IMR-90 (cell line): ENCODE data around the gene SBF1. TPM values are rescaled to one million over a fixed set of nuclear protein-coding genes. Genes with fewer than 3 reads are reported as not detected.

ENCODE experiments used
- ATAC-seq: fragments of 200-7000 bp; cut with Tn5 transposase; 2 replicates; pipeline ENCODE4 v1.9.1; 2020; ENCODE audit warnings: low read depth, mild to moderate bottlenecking, moderate library complexity
- BruUV-seq: library from RNA; stranded (reverse); fragments of 400-500 nt; replicated peaks from 2 replicates; lab custom pipeline; 2021; lab: Mats Ljungman, UMichigan
- CTCF ChIA-PET: fragments of 300-600 bp; formaldehyde crosslinking; extraction: SDS; loops from one replicate; lab custom pipeline; 2021; ENCODE audit warnings: antibody characterized with exemption; lab: Yijun Ruan, JAX
- POLR2A ChIA-PET: fragments of 300-600 bp; sonication (Branson Sonifier 250); formaldehyde crosslinking; loops from one replicate; lab custom pipeline; 2022; ENCODE audit warnings: antibody characterized with exemption; ENCODE audit not compliant: unreplicated experiment; lab: Charles Lee
- DNase-seq: peaks from one replicate; pipeline ENCODE4 v3.0.0; 2013
- H2AFZ ChIP-seq: replicated peaks from 2 replicates; pipeline ENCODE3; 2013; ENCODE audit warnings: low read length, mild to moderate bottlenecking; ENCODE audit not compliant: poor library complexity
- H2AK5ac ChIP-seq: 2 replicates; pipeline ENCODE4 v1.6.1; 2013; ENCODE audit warnings: low read depth, low read length, inconsistent platforms
- H2AK9ac ChIP-seq: replicated peaks from 2 replicates; pipeline ENCODE3; 2013; ENCODE audit warnings: mild to moderate bottlenecking, low read depth, low read length, moderate library complexity; ENCODE audit not compliant: poor library complexity
- H2BK120ac ChIP-seq: 2 replicates; pipeline ENCODE4 v1.6.1; 2013; ENCODE audit warnings: low read depth, low read length, inconsistent platforms
- H2BK15ac ChIP-seq: 3 replicates; pipeline ENCODE4 v1.6.1; 2013; ENCODE audit warnings: low read depth, low read length, inconsistent platforms
- H2BK20ac ChIP-seq: 2 replicates; pipeline ENCODE4 v1.6.1; 2013; ENCODE audit warnings: low read depth, mild to moderate bottlenecking, inconsistent platforms, low read length, moderate library complexity
- H2BK5ac ChIP-seq: 2 replicates; pipeline ENCODE4 v1.6.1; 2013; ENCODE audit warnings: mild to moderate bottlenecking, low read depth, low read length, inconsistent platforms; ENCODE audit not compliant: poor library complexity, severe bottlenecking
- H3K14ac ChIP-seq: replicated peaks from 2 replicates; pipeline ENCODE4 v1.6.1; 2013; ENCODE audit warnings: low read depth, low read length, inconsistent platforms
- H3K18ac ChIP-seq: 2 replicates; pipeline ENCODE4 v1.6.1; 2013; ENCODE audit warnings: low read depth, low read length, control low read depth
- H3K23ac ChIP-seq: 2 replicates; pipeline ENCODE4 v1.6.1; 2013; ENCODE audit warnings: low read depth, low read length, inconsistent platforms
- H3K27ac ChIP-seq: 2 replicates; pipeline ENCODE4 v1.5.1; 2013; ENCODE audit warnings: mild to moderate bottlenecking, control low read depth, low read length; ENCODE audit not compliant: insufficient read depth
- H3K27me3 ChIP-seq: 2 replicates; pipeline ENCODE4 v1.6.1; 2013; ENCODE audit warnings: low read length; ENCODE audit not compliant: control insufficient read depth, insufficient read depth
- H3K36me3 ChIP-seq: 2 replicates; pipeline ENCODE4 v1.6.1; 2013; ENCODE audit warnings: low read length, mixed read lengths; ENCODE audit not compliant: control insufficient read depth, insufficient read depth
- H3K4ac ChIP-seq: 2 replicates; pipeline ENCODE4 v1.6.1; 2013; ENCODE audit warnings: low read depth, low read length, inconsistent platforms
- H3K4me1 ChIP-seq: 2 replicates; pipeline ENCODE4 v1.6.1; 2013; ENCODE audit warnings: low read length, mixed read lengths; ENCODE audit not compliant: control insufficient read depth, insufficient read depth
- H3K4me2 ChIP-seq: 2 replicates; pipeline ENCODE4 v1.6.1; 2013; ENCODE audit warnings: low read depth, mild to moderate bottlenecking, control low read depth, low read length, moderate library complexity
- H3K4me3 ChIP-seq: 2 replicates; pipeline ENCODE4 v1.5.1; 2013; ENCODE audit warnings: low read depth, mild to moderate bottlenecking, control low read depth, low read length, moderate library complexity; ENCODE audit not compliant: insufficient read depth
- H3K56ac ChIP-seq: 2 replicates; pipeline ENCODE4 v1.6.1; 2013; ENCODE audit warnings: low read length, inconsistent platforms; ENCODE audit not compliant: insufficient read depth; ENCODE audit errors: extremely low read depth
- H3K79me1 ChIP-seq, 2 experiments: 2 replicates each; pipeline ENCODE4 v1.6.1; 2013; ENCODE audit warnings: low read length in 2 of 2, inconsistent platforms in 1 of 2, low read depth in 1 of 2
- H3K9ac ChIP-seq: 2 replicates; pipeline ENCODE4 v1.6.1; 2013; ENCODE audit warnings: low read depth, low read length, control low read depth
- H3K9me1 ChIP-seq: 2 replicates; pipeline ENCODE4 v1.6.1; 2013; ENCODE audit warnings: low read length, inconsistent platforms; ENCODE audit not compliant: insufficient read depth
- H3K9me3 ChIP-seq: 2 replicates; pipeline ENCODE4 v1.6.1; 2013; ENCODE audit warnings: low read length; ENCODE audit not compliant: control insufficient read depth, insufficient read depth
- H4K20me1 ChIP-seq: 2 replicates; pipeline ENCODE4 v1.6.1; 2013; ENCODE audit warnings: low read length, inconsistent platforms; ENCODE audit not compliant: insufficient read depth
- H4K5ac ChIP-seq: 2 replicates; pipeline ENCODE4 v1.6.1; 2013; ENCODE audit warnings: mild to moderate bottlenecking, low read depth, low read length, control low read depth
- H4K8ac ChIP-seq, 2 experiments: 2 replicates each; pipeline ENCODE4 v1.6.1; 2013; ENCODE audit warnings: low read depth in 2 of 2, low read length in 2 of 2, control low read depth in 1 of 2, inconsistent platforms in 1 of 2
- H4K91ac ChIP-seq: 2 replicates; pipeline ENCODE4 v1.6.1; 2013; ENCODE audit warnings: low read depth, low read length, inconsistent platforms; ENCODE audit not compliant: insufficient read depth
- BHLHE40 ChIP-seq: fragments of 150-350 bp; IDR thresholded peaks from 2 replicates; pipeline ENCODE4 v1.6.1; 2016; ENCODE audit warnings: mild to moderate bottlenecking, low read depth, low read length
- CEBPB ChIP-seq: IDR thresholded peaks from 2 replicates; pipeline ENCODE4 v1.6.1; 2012; ENCODE audit warnings: low read depth, low read length, improper control_type of control experiment
- CHD1 ChIP-seq: IDR thresholded peaks from 2 replicates; pipeline ENCODE4 v1.6.1; 2012; ENCODE audit warnings: low read depth, low read length, improper control_type of control experiment
- ELK1 ChIP-seq: fragments of 150-350 bp; IDR thresholded peaks from 2 replicates; pipeline ENCODE4 v1.6.1; 2016; ENCODE audit warnings: low read depth, mild to moderate bottlenecking, low read length, moderate library complexity, borderline replicate concordance
- FOS ChIP-seq: fragments of 150-350 bp; IDR thresholded peaks from 2 replicates; pipeline ENCODE4 v1.6.1; 2016; ENCODE audit warnings: low read depth, low read length
- MAFK ChIP-seq: IDR thresholded peaks from 2 replicates; pipeline ENCODE4 v1.6.1; 2012; ENCODE audit warnings: low read depth, low read length, improper control_type of control experiment
- MAZ ChIP-seq: IDR thresholded peaks from 2 replicates; pipeline ENCODE4 v1.6.1; 2012; ENCODE audit warnings: low read depth, mild to moderate bottlenecking, low read length, improper control_type of control experiment, moderate library complexity, borderline replicate concordance
- MXI1 ChIP-seq: IDR thresholded peaks from 2 replicates; pipeline ENCODE4 v1.6.1; 2012; ENCODE audit warnings: low read depth, mild to moderate bottlenecking, low read length, moderate library complexity, borderline replicate concordance
- NFE2L2 ChIP-seq: fragments of 150-350 bp; IDR thresholded peaks from 2 replicates; pipeline ENCODE4 v1.6.1; 2016; ENCODE audit warnings: low read depth, mild to moderate bottlenecking, low read length
- POLR2A ChIP-seq: IDR thresholded peaks from 2 replicates; pipeline ENCODE4 v1.6.1; 2012; ENCODE audit warnings: mild to moderate bottlenecking, low read depth, low read length
- RAD21 ChIP-seq: IDR thresholded peaks from 2 replicates; pipeline ENCODE4 v1.6.1; 2012; ENCODE audit warnings: low read length, improper control_type of control experiment
- RCOR1 ChIP-seq: IDR thresholded peaks from 2 replicates; pipeline ENCODE4 v1.6.1; 2012; ENCODE audit warnings: mild to moderate bottlenecking, low read length, improper control_type of control experiment; ENCODE audit not compliant: insufficient replicate concordance
- RFX5 ChIP-seq: IDR thresholded peaks from 2 replicates; pipeline ENCODE4 v1.8.0; 2012; ENCODE audit warnings: low read depth, mild to moderate bottlenecking, low read length, moderate library complexity
- SMC3 ChIP-seq: fragments of 150-350 bp; IDR thresholded peaks from 2 replicates; pipeline ENCODE4 v1.6.1; 2016; ENCODE audit warnings: low read depth, mild to moderate bottlenecking, antibody characterized with exemption, low read length, moderate library complexity
- WGBS, 2 experiments: methylation state at CpG; one replicate each; pipeline versions ENCODE4 v1.1.5 to v1.1.7; 2013; ENCODE audit warnings: missing lambda C conversion rate in 2 of 2; ENCODE audit not compliant: insufficient read length in 1 of 2; ENCODE audit errors: extremely low coverage in 2 of 2; 5-methylcytosine and 5-hydroxymethylcytosine counted together
- dilution Hi-C: fragments of 300-500 bp; cut with HindIII; formaldehyde crosslinking; loops from one replicate; pipeline ENCODE4 v1.14.3; 2018; ENCODE audit warnings: low sequenced_read_pairs; ENCODE audit not compliant: unreplicated experiment
- in situ Hi-C: fragments of 300-500 bp; cut with MboI; formaldehyde crosslinking; loops from 3 replicates; pipeline ENCODE4 v1.14.3; 2019; ENCODE audit warnings: low sequenced_read_pairs, inconsistent platforms, mixed read lengths
- intact Hi-C: fragments of 100-400 bp; cut with micrococcal nuclease; formaldehyde crosslinking; loops from 2 replicates; pipeline ENCODE4 v1.10.0; 2022
- polyA plus RNA-seq, 3 experiments: library from polyadenylated mRNA; depleted of rRNA; stranded (reverse); fragments of >200 nt; gene quantifications; 2 replicates each; pipeline ENCODE4 v1.2.3, GENCODE V29; 2012; ENCODE audit warnings: low replicate concordance in 1 of 3
- total RNA-seq: library from RNA; depleted of rRNA; stranded (reverse); fragments of >200 nt; gene quantifications from 2 replicates; pipeline ENCODE4 v1.2.3, GENCODE V29; 2012
- TF ChIP-seq, protein P1 (sequence below): fragments of 150-350 bp; IDR thresholded peaks from 2 replicates; pipeline ENCODE4 v1.6.1; 2017; ENCODE audit warnings: mild to moderate bottlenecking, antibody characterized with exemption, low read length, low read depth
- TF ChIP-seq, protein P2 (sequence below): conservative IDR thresholded peaks from 2 replicates; pipeline ENCODE4 v1.5.1; 2012; ENCODE audit warnings: mild to moderate bottlenecking, low read depth, low read length, improper control_type of control experiment

Gene SBF1
- total and polyA plus RNA-seq, 2 of the 4 experiments (the other 2 are of a cell fraction), result 21.5 to 33.2 TPM

DNA sequence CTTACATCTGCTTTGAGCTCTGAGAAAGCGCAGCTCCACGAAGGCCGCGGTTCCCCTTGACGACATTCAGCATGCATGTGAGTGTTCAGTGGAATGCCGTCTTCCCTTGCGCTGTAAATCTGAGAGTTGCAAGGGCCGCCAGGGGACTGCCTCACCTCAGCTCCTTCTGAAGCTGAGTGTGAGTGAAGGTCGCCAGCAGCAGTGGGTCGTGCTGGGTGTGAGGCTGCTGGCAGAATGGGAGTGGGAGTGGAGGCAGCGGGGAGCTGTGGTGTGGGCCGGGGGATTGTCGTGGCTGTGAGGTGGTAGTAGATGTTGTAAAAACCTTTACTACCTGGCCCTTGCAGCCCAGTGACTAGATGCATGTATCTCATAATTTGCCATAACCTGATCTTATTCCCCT lies 66.5 kb downstream of the SBF1 start:
- no peak overlapping the region for H3K23ac ChIP-seq
- H2BK20ac ChIP-seq, result no peak overlapping the region
- H3K27ac ChIP-seq, result no peak overlapping the region
- H3K79me1 ChIP-seq, result peaks cover 7 to 24% of the 10 kb centered on the region in 2 experiments
- intact Hi-C loops (no loop called here), in situ Hi-C loops (no loop called here), dilution Hi-C loops (no loop called here)
- ATAC-seq (no peak), DNase-seq (no peak)
- H2AK5ac ChIP-seq, result no peak overlapping the region
- no peak overlapping the region for H2BK5ac ChIP-seq
- TF ChIP-seq, protein P1, sequence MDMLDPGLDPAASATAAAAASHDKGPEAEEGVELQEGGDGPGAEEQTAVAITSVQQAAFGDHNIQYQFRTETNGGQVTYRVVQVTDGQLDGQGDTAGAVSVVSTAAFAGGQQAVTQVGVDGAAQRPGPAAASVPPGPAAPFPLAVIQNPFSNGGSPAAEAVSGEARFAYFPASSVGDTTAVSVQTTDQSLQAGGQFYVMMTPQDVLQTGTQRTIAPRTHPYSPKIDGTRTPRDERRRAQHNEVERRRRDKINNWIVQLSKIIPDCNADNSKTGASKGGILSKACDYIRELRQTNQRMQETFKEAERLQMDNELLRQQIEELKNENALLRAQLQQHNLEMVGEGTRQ, result no peak
- TF ChIP-seq CHD1, result no peak
- no peak for TF ChIP-seq MAZ
- no peak for TF ChIP-seq SMC3
- no peak for TF ChIP-seq BHLHE40
- no peak for TF ChIP-seq RFX5
- no peak for TF ChIP-seq RCOR1
- TF ChIP-seq CEBPB, result no peak
- no peak for TF ChIP-seq MAFK
- no peak for TF ChIP-seq NFE2L2
- no peak for TF ChIP-seq FOS
- no peak for TF ChIP-seq MXI1
- TF ChIP-seq POLR2A, result no peak
- no peak for TF ChIP-seq RAD21
- TF ChIP-seq, protein P2, sequence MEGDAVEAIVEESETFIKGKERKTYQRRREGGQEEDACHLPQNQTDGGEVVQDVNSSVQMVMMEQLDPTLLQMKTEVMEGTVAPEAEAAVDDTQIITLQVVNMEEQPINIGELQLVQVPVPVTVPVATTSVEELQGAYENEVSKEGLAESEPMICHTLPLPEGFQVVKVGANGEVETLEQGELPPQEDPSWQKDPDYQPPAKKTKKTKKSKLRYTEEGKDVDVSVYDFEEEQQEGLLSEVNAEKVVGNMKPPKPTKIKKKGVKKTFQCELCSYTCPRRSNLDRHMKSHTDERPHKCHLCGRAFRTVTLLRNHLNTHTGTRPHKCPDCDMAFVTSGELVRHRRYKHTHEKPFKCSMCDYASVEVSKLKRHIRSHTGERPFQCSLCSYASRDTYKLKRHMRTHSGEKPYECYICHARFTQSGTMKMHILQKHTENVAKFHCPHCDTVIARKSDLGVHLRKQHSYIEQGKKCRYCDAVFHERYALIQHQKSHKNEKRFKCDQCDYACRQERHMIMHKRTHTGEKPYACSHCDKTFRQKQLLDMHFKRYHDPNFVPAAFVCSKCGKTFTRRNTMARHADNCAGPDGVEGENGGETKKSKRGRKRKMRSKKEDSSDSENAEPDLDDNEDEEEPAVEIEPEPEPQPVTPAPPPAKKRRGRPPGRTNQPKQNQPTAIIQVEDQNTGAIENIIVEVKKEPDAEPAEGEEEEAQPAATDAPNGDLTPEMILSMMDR, result no peak
- TF ChIP-seq ELK1, result no peak
- H3K18ac ChIP-seq, result no peak overlapping the region
- H2BK15ac ChIP-seq, result no peak overlapping the region
- H4K5ac ChIP-seq, result no peak overlapping the region
- H3K4ac ChIP-seq, result no peak overlapping the region
- no peak overlapping the region for H4K91ac ChIP-seq
- H3K9me1 ChIP-seq, result 0 out of 2 replicates have a peak, but pooled peaks cover 5% of the 10 kb centered on the region
- no TSS peak for BruUV-seq
- no peak overlapping the region for H3K4me3 ChIP-seq
- CTCF ChIA-PET, result no interaction called here
- H4K8ac ChIP-seq, result no peak overlapping the region
- no peak overlapping the region for H3K14ac ChIP-seq
- H3K27me3 ChIP-seq, result no peaks in the 10 kb centered on the region
- no peak overlapping the region for H2AK9ac ChIP-seq
- peaks cover 3% of the 10 kb centered on the region; the same call in 1 of the 2 replicates for H3K4me1 ChIP-seq
- H4K20me1 ChIP-seq, result peaks cover 11% of the 10 kb centered on the region
- H3K36me3 ChIP-seq, result peaks cover 21% of the 10 kb centered on the region
- H3K9me3 ChIP-seq, result no peaks in the 10 kb centered on the region
- H2AFZ ChIP-seq, result no peak overlapping the region
- WGBS, 2 experiments, result 96% methylated on average over 4 of the region's 13 CpGs; no CpG with 5 or more reads in 1 of the 2 experiments
- H3K4me2 ChIP-seq, result no peak overlapping the region
- no peak overlapping the region for H3K9ac ChIP-seq
- H3K56ac ChIP-seq, result no peak overlapping the region
- H2BK120ac ChIP-seq, result no peak overlapping the region
- POLR2A ChIA-PET, result no interaction called here
